Endothelial cell of umbilical vein (primary cell): ENCODE results near the gene RAB40A. TPM values are rescaled to one million over a fixed set of nuclear protein-coding genes. Genes with fewer than 3 reads are reported as not detected.

Source experiments
- BruUV-seq: library from RNA; stranded (reverse); fragments of 400-500 nt; replicated peaks from 2 replicates; lab custom pipeline; 2021; lab: Mats Ljungman, UMichigan
- CTCF ChIA-PET: fragments of 300-600, 350-600 bp; sonication (Branson Sonifier 250); formaldehyde crosslinking; loops from one replicate; lab custom pipeline; 2021; ENCODE audit warnings: antibody characterized with exemption, inconsistent platforms; lab: Charles Lee
- POLR2A ChIA-PET: fragments of 300-600, 350-600 bp; sonication (Branson Sonifier 250); formaldehyde crosslinking; loops from one replicate; lab custom pipeline; 2021; ENCODE audit warnings: antibody characterized with exemption, inconsistent platforms; lab: Charles Lee
- DNase-seq: peaks from one replicate; pipeline ENCODE4 v3.0.0-alpha.2; 2011; ENCODE audit warnings: low read depth, low spot score
- FAIRE-seq: peaks from 2 replicates; lab custom pipeline; 2011; peaks lifted over from hg19 to GRCh38; lab: Jason Lieb, UNC
- H2AFZ ChIP-seq: 2 replicates; pipeline ENCODE4 v1.6.0; 2012; ENCODE audit warnings: low read depth, low read length, control low read depth, inconsistent platforms
- H3K27ac ChIP-seq: 2 replicates; pipeline ENCODE4 v1.5.1; 2011; ENCODE audit warnings: low read depth, mild to moderate bottlenecking, control low read depth, low read length, moderate library complexity; ENCODE audit not compliant: insufficient read depth
- H3K27me3 ChIP-seq, 2 experiments: 2 replicates each; pipeline versions ENCODE4 v1.6.0 to v1.6.1; 2011; ENCODE audit warnings: low read length in 2 of 2, mixed read lengths in 1 of 2; ENCODE audit not compliant: control insufficient read depth in 2 of 2, insufficient read depth in 2 of 2
- H3K36me3 ChIP-seq, 2 experiments: 2 replicates in 1 of 2; 3 replicates in 1 of 2; pipeline ENCODE4 v1.5.1; 2011; ENCODE audit warnings: low read length in 2 of 2, mild to moderate bottlenecking in 1 of 2, moderate library complexity in 1 of 2; ENCODE audit not compliant: control insufficient read depth in 2 of 2, insufficient read depth in 2 of 2; ENCODE audit errors: extremely low read depth in 1 of 2
- H3K4me1 ChIP-seq: 3 replicates; pipeline ENCODE4 v1.5.1; 2011; ENCODE audit warnings: mild to moderate bottlenecking, low read length; ENCODE audit not compliant: control insufficient read depth, insufficient read depth; ENCODE audit errors: extremely low read depth
- H3K4me2 ChIP-seq: 2 replicates; pipeline ENCODE4 v1.6.1; 2011; ENCODE audit warnings: low read length, control low read depth, mixed read lengths; ENCODE audit not compliant: insufficient read depth
- H3K4me3 ChIP-seq, 3 experiments: fragments of 200-600 bp in 1 of 3; sonication (generic), shearing (Covaris generic) in 1 of 3; replicated peaks in 1 of 3; 2 replicates each; pipeline ENCODE4 v1.5.1; 2011 to 2016; ENCODE audit warnings: control low read depth in 3 of 3, low read length in 3 of 3, mild to moderate bottlenecking in 2 of 3, inconsistent platforms in 1 of 3, low read depth in 1 of 3, moderate library complexity in 1 of 3; ENCODE audit not compliant: insufficient read depth in 1 of 3
- H3K79me2 ChIP-seq: 2 replicates; pipeline ENCODE4 v1.6.0; 2012; ENCODE audit warnings: low read length, inconsistent platforms; ENCODE audit not compliant: control insufficient read depth, insufficient read depth
- H3K9ac ChIP-seq: replicated peaks from 2 replicates; pipeline ENCODE3; 2011; ENCODE audit warnings: low read length, control low read depth; ENCODE audit not compliant: insufficient read depth; ENCODE audit errors: extremely low read depth
- H3K9me1 ChIP-seq: replicated peaks from 3 replicates; pipeline ENCODE4 v1.6.0; 2011; ENCODE audit warnings: mild to moderate bottlenecking, low read length; ENCODE audit not compliant: control insufficient read depth, insufficient read depth; ENCODE audit errors: extremely low read depth
- H3K9me3 ChIP-seq: replicated peaks from 2 replicates; pipeline ENCODE4 v1.5.1; 2012; ENCODE audit warnings: low read length, inconsistent platforms; ENCODE audit not compliant: control insufficient read depth, insufficient read depth
- H4K20me1 ChIP-seq: replicated peaks from 2 replicates; pipeline ENCODE3; 2011; ENCODE audit warnings: mild to moderate bottlenecking, low read length; ENCODE audit not compliant: control insufficient read depth, insufficient read depth; ENCODE audit errors: extremely low read depth
- CTCF ChIP-seq, 2 donors: IDR thresholded peaks; 1 replicate in 1 of 2; 2 replicates in 1 of 2; pipeline ENCODE4 v1.5.1; 2011; ENCODE audit warnings: low read length in 2 of 2, mild to moderate bottlenecking in 2 of 2, moderate library complexity in 2 of 2, control low read depth in 1 of 2, inconsistent platforms in 1 of 2, low read depth in 1 of 2; ENCODE audit not compliant: insufficient read depth in 1 of 2; ENCODE audit errors: extremely low read depth in 1 of 2
- EZH2 ChIP-seq: IDR thresholded peaks from 2 replicates; pipeline ENCODE4 v1.6.1; 2012; ENCODE audit warnings: borderline replicate concordance, low read depth, mild to moderate bottlenecking, moderate library complexity, low read length, inconsistent platforms; ENCODE audit not compliant: severe bottlenecking
- FOS ChIP-seq: IDR thresholded peaks from 2 replicates; pipeline ENCODE4 v1.6.1; 2011; ENCODE audit warnings: mild to moderate bottlenecking, low read length, moderate library complexity, borderline replicate concordance; ENCODE audit not compliant: insufficient read depth
- GATA2 ChIP-seq: IDR thresholded peaks from 2 replicates; pipeline ENCODE4 v1.7.0; 2011; ENCODE audit warnings: low read depth, mild to moderate bottlenecking, moderate library complexity, mixed read lengths, low read length; ENCODE audit not compliant: insufficient read length, insufficient read depth
- JUN ChIP-seq: IDR thresholded peaks from 2 replicates; pipeline ENCODE4 v1.6.1; 2011; ENCODE audit warnings: borderline replicate concordance, low read depth; ENCODE audit not compliant: insufficient read length, insufficient read depth
- MYC ChIP-seq: IDR thresholded peaks from one replicate; pipeline ENCODE4 v1.6.1; 2011; ENCODE audit warnings: mild to moderate bottlenecking, low read depth, low read length
- POLR2A ChIP-seq: IDR thresholded peaks from 2 replicates; pipeline ENCODE4 v1.6.1; 2012; ENCODE audit warnings: low read depth, mild to moderate bottlenecking, control low read depth, low read length
- POLR2AphosphoS5 ChIP-seq: IDR thresholded peaks from 2 replicates; pipeline ENCODE4 v1.6.1; 2012; ENCODE audit warnings: low read depth, mild to moderate bottlenecking, control low read depth, low read length, moderate library complexity; ENCODE audit not compliant: insufficient read depth
- dilution Hi-C: fragments of 300-500 bp; cut with MboI; formaldehyde crosslinking; loops from one replicate; pipeline ENCODE4 v1.15.0; 2019; ENCODE audit warnings: low sequenced_read_pairs; ENCODE audit not compliant: extremely low pct_ligation_motif_present
- intact Hi-C: fragments of 100-400 bp; cut with micrococcal nuclease; formaldehyde crosslinking; loops from one replicate; pipeline ENCODE4 v1.10.0; 2022
- polyA plus RNA-seq, 4 experiments: library from polyadenylated mRNA; depleted of rRNA in 3 of 4; stranded (reverse) in 3 of 4; unstranded in 1 of 4; fragments of >200 nt; gene quantifications; 2 replicates each; pipeline versions ENCODE4 v1.2.1 to v1.2.3, GENCODE V29; 2011 to 2012; ENCODE audit warnings: missing spikeins in 1 of 4
- total RNA-seq: library from RNA; stranded (reverse); gene quantifications from 2 replicates; pipeline ENCODE4 v1.2.3, GENCODE V29; 2021
- TF ChIP-seq, protein P1 (sequence below): IDR thresholded peaks from 2 replicates; pipeline ENCODE4 v1.6.1; 2011; ENCODE audit not compliant: insufficient read depth, insufficient read length

Gene RAB40A
- total and polyA plus RNA-seq, 2 donors (not counting 3 experiments of a cell fraction or from before 2014, with no cell fraction given), result 0.30 to 0.58 TPM

DNA sequence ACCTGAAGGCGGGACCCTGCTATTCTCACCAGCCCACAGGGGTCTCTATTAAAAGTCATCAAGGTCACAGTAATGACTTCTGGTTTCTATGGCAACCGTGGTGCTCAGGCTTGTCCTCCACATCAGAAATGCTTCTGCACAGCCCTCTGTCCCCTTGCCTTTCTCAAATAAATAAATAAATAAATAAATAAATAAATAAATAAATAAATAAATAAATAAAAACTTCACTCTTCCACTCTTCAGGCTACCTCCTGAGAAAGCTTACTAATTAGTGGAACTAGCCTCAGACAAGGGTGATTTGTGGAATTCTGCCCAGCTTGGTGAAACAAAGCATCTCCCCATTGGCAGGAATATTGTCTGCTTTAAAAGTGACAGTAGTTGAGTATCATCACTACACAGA is 5.5 kb upstream of the RAB40A start:
- CTCF ChIA-PET, result interaction anchor here (1.5 kb wide), 1 partner anchor 8 kb away, joined by 4 read pairs; no protein-coding TSS in a partner anchor
- H3K36me3 ChIP-seq, result no peaks in the 10 kb centered on the region
- no TSS peak for BruUV-seq
- no peaks in the 10 kb centered on the region for H3K79me2 ChIP-seq
- intact Hi-C loops, result no loop called here
- FAIRE-seq (no peak), DNase-seq (no peak)
- no peak overlapping the region for H3K4me2 ChIP-seq
- H3K9me3 ChIP-seq, result no peaks in the 10 kb centered on the region
- no peaks in the 10 kb centered on the region for H3K27me3 ChIP-seq
- H3K9me1 ChIP-seq, result no peaks in the 10 kb centered on the region
- TF ChIP-seq POLR2AphosphoS5 (no peak), MYC (no peak), FOS (no peak), POLR2A (no peak), JUN (no peak), CTCF (IDR thresholded peaks at IDR 0.05; ENCODE audit: extremely low read depth in 1 of 2, insufficient read depth in 1 of 2, low read depth in 1 of 2, low read length in 2 of 2) (no peak), GATA2 (no peak), EZH2 (no peak)
- TF ChIP-seq, protein P1, sequence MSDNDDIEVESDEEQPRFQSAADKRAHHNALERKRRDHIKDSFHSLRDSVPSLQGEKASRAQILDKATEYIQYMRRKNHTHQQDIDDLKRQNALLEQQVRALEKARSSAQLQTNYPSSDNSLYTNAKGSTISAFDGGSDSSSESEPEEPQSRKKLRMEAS, result no peak
- POLR2A ChIA-PET, result no interaction called here
- H3K4me3 ChIP-seq, result no peak overlapping the region
- H3K4me1 ChIP-seq, result no peaks in the 10 kb centered on the region
- dilution Hi-C loops, result no loop called here
- H3K9ac ChIP-seq, result no peak overlapping the region
- H2AFZ ChIP-seq, result no peak overlapping the region
- no peak overlapping the region for H3K27ac ChIP-seq
- no peaks in the 10 kb centered on the region for H4K20me1 ChIP-seq
